Astrocyte of the hippocampus (primary cell): ENCODE measurements around the gene USP7.

Source experiments
- DNase-seq: peaks from one replicate; pipeline ENCODE4 v3.0.0; 2011; ENCODE audit warnings: low read depth, low spot score

The USP7 gene

DNA sequence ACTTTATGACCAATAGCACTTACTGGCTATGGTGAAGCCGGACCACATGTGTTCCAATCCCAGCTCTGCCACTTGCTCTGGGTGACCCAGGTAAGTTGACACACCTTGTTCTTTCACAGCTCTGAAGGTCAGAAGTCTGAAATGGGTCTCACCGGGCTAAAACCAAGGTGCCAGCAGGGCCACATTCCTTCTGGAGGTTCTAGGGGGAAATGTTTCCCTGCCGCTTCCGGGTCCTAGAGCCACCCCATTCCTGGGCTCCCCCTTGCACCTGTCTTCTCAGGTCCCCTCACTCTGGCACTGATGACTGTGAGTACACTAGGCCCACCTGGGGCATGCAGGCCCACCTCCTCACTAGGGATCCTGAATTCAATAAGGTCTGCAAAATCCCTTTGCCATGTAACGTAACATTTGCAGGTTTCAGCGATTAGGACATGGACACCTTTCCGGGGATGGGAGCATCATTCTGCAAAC is 11.4 kb downstream of the USP7 start:
- DNase-seq: no peak

DNA sequence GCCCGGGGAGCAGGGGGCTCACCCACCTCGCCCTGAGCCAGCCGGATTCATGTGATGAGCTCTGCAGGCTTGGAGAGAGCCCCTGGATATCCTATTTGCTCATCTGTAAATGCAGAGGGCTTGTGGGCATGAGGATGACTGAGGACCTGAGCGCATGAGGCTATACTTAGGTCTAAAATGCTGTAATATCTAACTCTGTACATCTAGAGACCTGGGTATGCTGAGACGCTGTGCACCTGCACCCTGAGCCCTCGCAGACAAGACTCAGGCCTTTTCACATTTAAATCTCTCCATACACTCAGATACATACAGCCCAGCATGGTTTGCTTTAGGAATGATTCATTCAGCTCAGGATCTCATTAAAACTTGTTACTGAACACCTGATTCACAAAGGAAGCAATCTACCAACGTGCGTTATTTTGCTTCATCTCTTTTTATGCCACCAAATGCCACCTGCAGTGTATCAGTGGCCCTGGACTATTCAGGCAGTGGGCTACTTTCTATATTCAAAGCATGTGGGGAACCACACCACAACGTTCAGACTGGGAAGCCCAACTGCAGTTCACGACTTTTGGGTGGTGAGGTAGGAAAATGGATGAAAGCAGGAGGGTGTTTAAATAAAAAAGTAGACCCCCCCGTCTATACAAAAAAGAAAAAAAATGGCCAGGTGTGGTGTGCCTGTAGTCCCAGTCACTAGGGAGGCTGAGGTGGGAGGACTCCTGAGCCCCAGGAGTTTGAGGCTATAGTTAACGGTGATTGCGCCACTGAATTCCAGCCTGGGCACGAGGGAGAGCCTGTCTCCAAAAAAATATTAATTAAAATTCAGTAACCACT is 12.0 kb downstream of the USP7 start:
- DNase-seq: no peak

DNA sequence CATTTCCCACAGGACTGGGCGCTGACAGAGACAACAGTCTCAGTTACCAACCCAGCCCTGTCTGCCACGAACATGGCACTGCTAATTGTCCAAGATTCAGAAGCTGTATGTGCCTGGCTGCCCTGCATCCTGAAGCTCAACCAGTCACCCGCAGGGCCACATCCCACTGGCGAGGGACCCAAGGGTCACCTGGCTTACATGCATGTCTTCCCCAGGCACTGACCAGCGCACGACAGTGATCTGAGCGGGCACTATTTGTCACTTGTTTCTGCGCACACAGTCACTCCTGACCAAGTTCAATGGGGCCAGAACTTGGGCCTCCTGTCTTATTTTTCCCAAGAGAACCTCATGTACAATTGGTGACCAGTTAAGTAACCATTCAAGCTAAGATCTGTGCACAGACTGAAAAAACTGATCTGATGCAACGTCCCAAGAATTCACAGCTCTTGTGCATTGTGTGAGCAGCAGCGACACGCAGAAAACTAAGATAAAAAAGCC is 13.1 kb downstream of the USP7 start:
- peak; percentile 68 for DNase-seq

GRCh38 chr16:8949536-8950418 is 13.9 kb downstream of the USP7 start:
- DNase-seq: no peak

DNA sequence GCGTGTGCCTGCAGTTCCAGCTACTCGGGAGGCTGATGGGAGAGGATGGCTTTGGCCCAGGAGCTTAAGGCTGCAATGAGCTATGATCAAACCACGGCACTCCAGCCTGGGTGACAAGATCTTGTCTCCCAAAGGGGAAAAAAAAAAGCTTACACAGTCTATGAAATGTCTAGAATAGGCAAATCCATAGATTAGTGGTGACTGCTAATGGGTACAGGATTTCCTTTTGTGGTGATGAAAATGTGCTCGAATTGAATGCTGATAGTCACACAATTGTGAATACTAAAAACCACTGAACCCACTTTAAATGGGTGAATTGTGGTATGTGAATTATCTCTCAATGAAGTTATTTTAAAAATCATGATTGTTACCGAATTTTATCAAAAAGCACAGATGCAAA is 14.9 kb downstream of the USP7 start:
- no peak for DNase-seq

GRCh38 chr16:8948069-8948593 is 15.6 kb downstream of the USP7 start:
- no peak for DNase-seq

- no peak for DNase-seq
These were observed 17.2 kb downstream of the USP7 start for GRCh38 chr16:8946544-8946943.

- no peak for DNase-seq
These were observed 17.9 kb downstream of the USP7 start for GRCh38 chr16:8945626-8946296.

GRCh38 chr16:8943966-8944759 is 19.5 kb downstream of the USP7 start:
- no peak for DNase-seq

- no peak for DNase-seq
These were observed 20.5 kb downstream of the USP7 start for GRCh38 chr16:8943001-8943763.

- DNase-seq: no peak
These were observed 21.9 kb downstream of the USP7 start for GRCh38 chr16:8941718-8942344.

DNA sequence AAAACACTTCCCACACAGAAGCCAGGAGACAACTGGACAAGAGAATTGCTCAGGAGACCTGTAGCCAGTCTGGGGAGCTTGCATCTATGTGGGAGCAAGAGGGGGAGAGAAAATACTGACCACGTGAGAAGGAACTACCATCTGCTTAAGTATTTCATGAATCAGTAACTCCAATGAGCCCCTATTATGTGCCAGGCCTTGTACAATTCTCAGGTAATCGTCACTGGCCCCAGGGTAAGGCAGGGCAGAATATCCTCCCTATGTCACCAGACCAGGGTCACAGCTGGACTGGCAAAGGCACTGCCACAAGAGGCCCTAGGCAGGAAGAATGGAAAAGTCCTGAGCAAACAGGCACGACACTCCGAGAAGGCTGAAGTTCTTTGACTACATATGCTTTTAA is 25.9 kb downstream of the USP7 start:
- DNase-seq: no peak

DNA sequence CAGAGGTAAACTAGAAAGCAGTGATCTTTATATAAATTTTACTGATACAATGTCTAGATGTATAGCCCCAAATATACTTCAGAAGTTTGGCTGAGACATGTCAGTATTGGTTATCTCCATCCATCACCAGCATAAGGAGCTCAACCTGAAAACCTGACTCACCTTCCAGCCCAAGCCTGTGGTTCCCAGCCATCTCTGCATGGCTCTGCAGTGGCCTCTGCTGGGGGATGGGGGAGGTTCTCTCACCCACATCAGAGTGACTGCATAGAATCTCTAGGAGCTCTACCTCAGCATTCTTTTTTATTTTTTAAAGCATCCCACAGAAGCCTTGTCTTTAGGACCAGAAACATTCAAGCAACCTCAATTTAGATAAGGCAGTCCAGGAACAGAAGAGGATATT is 27.3 kb downstream of the USP7 start:
- peak; percentile 89 for DNase-seq

DNA sequence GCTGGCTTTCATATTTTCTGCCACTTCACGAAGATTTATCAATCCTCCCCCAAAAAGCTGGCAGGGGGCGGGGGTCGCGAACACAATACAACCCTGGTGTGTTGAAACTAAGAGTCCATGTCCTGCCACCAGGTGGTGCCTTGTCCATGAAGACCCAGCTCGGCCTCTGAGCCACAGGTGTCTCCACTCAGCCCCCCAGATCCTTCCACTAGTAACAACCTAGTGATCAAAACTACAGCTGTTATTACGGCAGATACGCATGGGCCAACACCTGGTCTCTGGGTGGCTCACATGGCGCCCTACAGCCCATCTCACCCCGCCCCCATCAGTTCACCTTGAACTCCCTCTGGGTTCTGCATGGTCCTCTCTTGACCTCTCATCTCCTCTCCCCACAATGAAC is 27.7 kb downstream of the USP7 start:
- DNase-seq: no peak

DNA sequence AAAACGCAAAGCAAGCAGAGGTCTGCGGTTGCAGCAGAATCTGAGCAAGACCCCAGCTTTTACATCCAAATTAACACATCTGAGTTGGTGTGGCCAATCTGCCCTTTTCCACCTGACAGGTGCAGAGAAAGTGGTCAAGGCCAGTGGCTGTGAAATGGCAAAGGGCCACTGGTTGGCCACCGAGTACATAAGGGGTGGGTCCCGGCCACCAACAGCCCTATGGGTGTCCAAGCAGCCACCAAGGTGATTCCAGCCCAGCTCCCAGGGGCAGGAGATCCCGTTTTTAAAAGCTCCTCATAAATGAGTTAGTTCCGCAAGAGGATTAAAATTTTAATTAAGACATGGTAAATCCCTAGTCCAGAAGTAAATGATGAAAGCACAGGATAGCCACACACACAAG is 29.1 kb downstream of the USP7 start:
- DNase-seq: no peak

DNA sequence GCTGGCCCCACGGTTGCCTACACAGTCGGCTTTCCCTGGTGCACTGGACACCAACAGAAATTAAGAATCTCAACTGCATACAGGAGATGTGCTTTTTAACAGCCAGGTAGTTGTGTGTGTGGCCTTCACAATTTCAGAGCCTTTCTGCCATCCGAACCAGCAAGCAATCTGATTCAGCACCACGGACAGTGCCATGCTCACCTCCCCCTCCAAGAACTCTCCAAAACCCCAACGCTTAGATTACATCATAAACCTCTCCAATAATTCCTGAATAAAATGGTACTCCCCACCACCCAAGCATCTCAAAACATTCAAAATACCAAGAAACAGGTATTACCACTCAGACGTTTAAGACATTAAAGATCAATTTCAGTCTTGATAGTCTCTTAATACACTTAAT is 31.8 kb downstream of the USP7 start:
- DNase-seq: peak; percentile 79

- no peak for DNase-seq
These were observed 34.5 kb downstream of the USP7 start for GRCh38 chr16:8929086-8929748.

- no peak for DNase-seq
These were observed 35.2 kb downstream of the USP7 start for GRCh38 chr16:8928467-8928957.

GRCh38 chr16:8926827-8927226 is 36.9 kb downstream of the USP7 start:
- no peak for DNase-seq
